Measurements from ENCODE around the gene LRRC70. TPM values are rescaled to one million over a fixed set of nuclear protein-coding genes. Genes with fewer than 3 reads are reported as not detected.

The LRRC70 gene
- total RNA-seq, 4 donors from 2014 or later = 0.54 to 10.1 (median 3.5) TPM

- H3K27ac ChIP-seq = no peak overlapping the region
- H3K36me3 ChIP-seq = peaks cover 0 to 34% of the 10 kb centered on the region in 2 donors
- TF ChIP-seq POLR2AphosphoS5 (IDR thresholded peaks at IDR 0.05) (no peak), EP300 (IDR thresholded peaks at IDR 0.05) (no peak), CTCF (IDR thresholded peaks at IDR 0.05) (no peak), POLR2A (IDR thresholded peaks at IDR 0.05) (no peak)
- no peaks in the 10 kb centered on the region for H3K9me3 ChIP-seq
- no peaks in the 10 kb centered on the region for H3K27me3 ChIP-seq
- no peak overlapping the region for H3K4me3 ChIP-seq
- no peaks in the 10 kb centered on the region for H3K4me1 ChIP-seq
- 92 to 96% methylated on average over 9 of the region's 9 CpGs for WGBS, 2 donors (ENCODE audit: low coverage in 1 of 2)
- no peak for ATAC-seq
These were observed 40.3 kb upstream of the LRRC70 start for GRCh38 chr5:62538017-62538942.

- TF ChIP-seq CTCF (IDR thresholded peaks at IDR 0.05) = no peak
- TF ChIP-seq EP300 (IDR thresholded peaks at IDR 0.05) = no peak
- no peak for TF ChIP-seq POLR2AphosphoS5 (IDR thresholded peaks at IDR 0.05)
- TF ChIP-seq POLR2A (IDR thresholded peaks at IDR 0.05) = no peak
- Histone ChIP-seq H3K9me3 (no peaks in the 10 kb centered on the region), H3K27me3 (no peaks in the 10 kb centered on the region), H3K4me1 (no peaks in the 10 kb centered on the region), H3K36me3 (peaks cover 0 to 44% of the 10 kb centered on the region in 2 donors), H3K27ac (no peak overlapping the region), H3K4me3 (no peak overlapping the region)
- ATAC-seq = no peak
- 87 to 100% methylated on average over 1 of the region's 1 CpG for WGBS, 2 donors (ENCODE audit: low coverage in 1 of 2)
These were observed 35.9 kb upstream of the LRRC70 start for GRCh38 chr5:62542720-62543119.

- ATAC-seq = no peak
- H3K9me3 ChIP-seq = no peaks in the 10 kb centered on the region
- no peak overlapping the region for H3K27ac ChIP-seq
- peaks cover 0 to 29% of the 10 kb centered on the region in 2 donors for H3K36me3 ChIP-seq
- no peak overlapping the region for H3K4me3 ChIP-seq
- WGBS, 2 donors (ENCODE audit: low coverage in 1 of 2) = 62% methylated on average over 3 of the region's 3 CpGs
- TF ChIP-seq POLR2A (IDR thresholded peaks at IDR 0.05) (no peak), EP300 (IDR thresholded peaks at IDR 0.05) (no peak), POLR2AphosphoS5 (IDR thresholded peaks at IDR 0.05) (no peak), CTCF (IDR thresholded peaks at IDR 0.05) (no peak)
- H3K4me1 ChIP-seq = no peaks in the 10 kb centered on the region
- no peaks in the 10 kb centered on the region for H3K27me3 ChIP-seq
These were observed 30.5 kb upstream of the LRRC70 start for GRCh38 chr5:62547945-62548630.

- Histone ChIP-seq H3K9me3 (no peaks in the 10 kb centered on the region), H3K4me3 (no peak overlapping the region), H3K36me3 (peaks cover 0 to 27% of the 10 kb centered on the region in 2 donors), H3K4me1 (no peaks in the 10 kb centered on the region), H3K27ac (no peak overlapping the region), H3K27me3 (no peaks in the 10 kb centered on the region)
- TF ChIP-seq POLR2AphosphoS5 (IDR thresholded peaks at IDR 0.05) = no peak
- ATAC-seq = no peak
- 85 to 100% methylated on average over 2 of the region's 2 CpGs for WGBS, 2 donors (ENCODE audit: low coverage in 1 of 2)
These were observed 28.5 kb upstream of the LRRC70 start for GRCh38 chr5:62550103-62550502.

- no peaks in the 10 kb centered on the region for H3K9me3 ChIP-seq
- no peak for TF ChIP-seq POLR2AphosphoS5 (IDR thresholded peaks at IDR 0.05)
- no peak for TF ChIP-seq CTCF (IDR thresholded peaks at IDR 0.05)
- no peak for TF ChIP-seq POLR2A (IDR thresholded peaks at IDR 0.05)
- no peak for TF ChIP-seq EP300 (IDR thresholded peaks at IDR 0.05)
- no peak overlapping the region for H3K4me3 ChIP-seq
- H3K36me3 ChIP-seq = peaks cover 0 to 62% of the 10 kb centered on the region in 2 donors
- H3K27ac ChIP-seq = no peak overlapping the region
- ATAC-seq = no peak
- H3K27me3 ChIP-seq = no peaks in the 10 kb centered on the region
- no peaks in the 10 kb centered on the region for H3K4me1 ChIP-seq
These were observed 22.7 kb upstream of the LRRC70 start for GRCh38 chr5:62555930-62556329.
